Activated naive CD4-positive, alpha-beta T cell treated with anti-CD3 and anti-CD28 coated beads, Interleukin-2, amount 50 U/mL, for 72 hours (primary cell): ENCODE data around the gene BBS12. TPM values are rescaled to one million over a fixed set of nuclear protein-coding genes. Genes with fewer than 3 reads are reported as not detected.

Experiments used
- ATAC-seq, 2 donors: fragments of 150-1000 bp; cut with Tn5 transposase; 2 replicates each; pipeline ENCODE4 v1.10.0; 2021; ENCODE audit warnings: mild to moderate bottlenecking in 2 of 2, moderate library complexity in 2 of 2
- DNase-seq, 2 donors: peaks; one replicate each; pipeline ENCODE4 v3.0.0; 2021 to 2022; ENCODE audit warnings: low spot score in 2 of 2
- H3K27ac Mint-ChIP-seq, 2 donors: one replicate each; pipeline ENCODE4 v1.8.0; 2022; ENCODE audit warnings: mild to moderate bottlenecking in 2 of 2, mixed read lengths in 2 of 2
- H3K36me3 Mint-ChIP-seq, 2 donors: one replicate each; pipeline ENCODE4 v1.8.0; 2022; ENCODE audit warnings: mixed read lengths in 2 of 2
- H3K9me3 Mint-ChIP-seq, 2 donors: one replicate each; pipeline ENCODE4 v1.8.0; 2022; ENCODE audit warnings: mixed read lengths in 2 of 2
- total RNA-seq, 2 donors: library from RNA; stranded (reverse); gene quantifications; one replicate each; pipeline ENCODE4 v1.2.3, GENCODE V29; 2022

BBS12 gene
- total RNA-seq = 1 to 10 TPM in 1 of 2 donors, under 1 TPM in 1; 0.96 to 5.8 TPM

- ATAC-seq (peak; percentile 98 to 99), DNase-seq (peak; percentile 97 to 99)
- H3K9me3 Mint-ChIP-seq = no peaks in the 10 kb centered on the region
- H3K36me3 Mint-ChIP-seq = peaks cover 0 to 8% of the 10 kb centered on the region in 2 donors
- H3K27ac Mint-ChIP-seq = peak within 1 kb of the TSS; percentile 86 to 98
These were observed at the start of gene BBS12 for GRCh38 chr4:122732329-122733026. Gene BBS12 (plus strand): TSS chr4:122732704. CDS start chr4:122741893, 9,189 bp downstream.

- peak overlapping the region in 1 of 2 donors; percentile 96 for H3K27ac Mint-ChIP-seq
- H3K9me3 Mint-ChIP-seq = peaks cover 9 to 29% of the 10 kb centered on the region in 2 donors
- peaks cover 12 to 67% of the 10 kb centered on the region in 2 donors for H3K36me3 Mint-ChIP-seq
- ATAC-seq = peak in 1 of 2 donors; percentile 44
- DNase-seq = no peak
These were observed 45.8 kb upstream of the BBS12 start for GRCh38 chr4:122686691-122687090.

- ATAC-seq (peak; percentile 57 to 62), DNase-seq (no peak)
- H3K27ac Mint-ChIP-seq = peak overlapping the region; percentile 52 to 96
- peaks cover 7 to 58% of the 10 kb centered on the region in 2 donors for H3K36me3 Mint-ChIP-seq
- peaks cover 9 to 21% of the 10 kb centered on the region in 2 donors for H3K9me3 Mint-ChIP-seq
These were observed 44.9 kb upstream of the BBS12 start for GRCh38 chr4:122687531-122688061.

GRCh38 chr4:122688529-122689140 lies 43.9 kb upstream of the BBS12 start:
- no peak for ATAC-seq
- DNase-seq = no peak
- Mint-ChIP-seq H3K36me3 (peaks cover 4 to 48% of the 10 kb centered on the region in 2 donors), H3K27ac (peak overlapping the region; percentile 57 to 69), H3K9me3 (peaks cover 4 to 13% of the 10 kb centered on the region in 2 donors)

GRCh38 chr4:122689972-122690371 lies 42.5 kb upstream of the BBS12 start:
- ATAC-seq (peak; percentile 82 to 90), DNase-seq (no peak)
- Mint-ChIP-seq H3K27ac (peak overlapping the region in 1 of 2 donors; percentile 18), H3K36me3 (peaks cover 0 to 49% of the 10 kb centered on the region in 2 donors), H3K9me3 (peaks cover 0 to 12% of the 10 kb centered on the region in 2 donors)

- DNase-seq (no peak), ATAC-seq (no peak)
- H3K9me3 Mint-ChIP-seq = peaks cover 0 to 18% of the 10 kb centered on the region in 2 donors
- H3K36me3 Mint-ChIP-seq = peaks cover 0 to 59% of the 10 kb centered on the region in 2 donors
- no peak overlapping the region for H3K27ac Mint-ChIP-seq
These were observed 40.5 kb upstream of the BBS12 start for GRCh38 chr4:122691988-122692387.

- Mint-ChIP-seq H3K9me3 (peaks cover 0 to 18% of the 10 kb centered on the region in 2 donors), H3K27ac (no peak overlapping the region), H3K36me3 (peaks cover 0 to 56% of the 10 kb centered on the region in 2 donors)
- ATAC-seq = no peak
- DNase-seq = no peak
These were observed 39.6 kb upstream of the BBS12 start for GRCh38 chr4:122692641-122693520.

- ATAC-seq (no peak), DNase-seq (no peak)
- Mint-ChIP-seq H3K36me3 (peaks cover 0 to 59% of the 10 kb centered on the region in 2 donors), H3K27ac (no peak overlapping the region), H3K9me3 (peaks cover 0 to 18% of the 10 kb centered on the region in 2 donors)
These were observed 37.3 kb upstream of the BBS12 start for GRCh38 chr4:122695226-122695625.

- DNase-seq = no peak
- no peak for ATAC-seq
- peaks cover 10 to 29% of the 10 kb centered on the region in 2 donors for H3K9me3 Mint-ChIP-seq
- H3K27ac Mint-ChIP-seq = peak overlapping the region; percentile 28 to 98
- H3K36me3 Mint-ChIP-seq = peaks cover 10 to 81% of the 10 kb centered on the region in 2 donors
These were observed 32.3 kb upstream of the BBS12 start for GRCh38 chr4:122700178-122700725.

GRCh38 chr4:122701061-122701460 lies 31.4 kb upstream of the BBS12 start:
- peak; percentile 69 to 75 for ATAC-seq
- no peak for DNase-seq
- Mint-ChIP-seq H3K27ac (peak overlapping the region; percentile 79 to 98), H3K36me3 (peaks cover 10 to 81% of the 10 kb centered on the region in 2 donors), H3K9me3 (peaks cover 10 to 21% of the 10 kb centered on the region in 2 donors)

- peak overlapping the region; percentile 51 to 79 for H3K27ac Mint-ChIP-seq
- peaks cover 10 to 19% of the 10 kb centered on the region in 2 donors for H3K9me3 Mint-ChIP-seq
- ATAC-seq = no peak
These were observed 30.5 kb upstream of the BBS12 start for GRCh38 chr4:122701965-122702364.

GRCh38 chr4:122702939-122703338 lies 29.6 kb upstream of the BBS12 start:
- ATAC-seq = no peak
- DNase-seq = no peak
- Mint-ChIP-seq H3K27ac (peak overlapping the region in 1 of 2 donors; percentile 68), H3K9me3 (peaks cover 10 to 19% of the 10 kb centered on the region in 2 donors), H3K36me3 (peaks cover 10 to 85% of the 10 kb centered on the region in 2 donors)

More at GRCh38 chr4:122701965-122702364, 30.5 kb upstream of the BBS12 start:
- H3K36me3 Mint-ChIP-seq = peaks cover 10 to 81% of the 10 kb centered on the region in 2 donors
- no peak for DNase-seq

- DNase-seq = no peak
- ATAC-seq = no peak
- peaks cover 10 to 83% of the 10 kb centered on the region in 2 donors for H3K36me3 Mint-ChIP-seq
These were observed 28.6 kb upstream of the BBS12 start for GRCh38 chr4:122703868-122704267.

GRCh38 chr4:122705009-122705408 lies 27.5 kb upstream of the BBS12 start:
- Mint-ChIP-seq H3K9me3 (peaks cover 10 to 19% of the 10 kb centered on the region in 2 donors), H3K36me3 (peaks cover 10 to 79% of the 10 kb centered on the region in 2 donors), H3K27ac (peak overlapping the region; percentile 24 to 99)
- DNase-seq (no peak), ATAC-seq (peak; percentile 62 to 66)

More at GRCh38 chr4:122703868-122704267, 28.6 kb upstream of the BBS12 start:
- peaks cover 10 to 19% of the 10 kb centered on the region in 2 donors for H3K9me3 Mint-ChIP-seq
- H3K27ac Mint-ChIP-seq = peak overlapping the region in 1 of 2 donors; percentile 99

- H3K9me3 Mint-ChIP-seq = peaks cover 10 to 19% of the 10 kb centered on the region in 2 donors
- H3K27ac Mint-ChIP-seq = peak overlapping the region; percentile 24 to 99
- DNase-seq (no peak), ATAC-seq (peak; percentile 26 to 65)
- H3K36me3 Mint-ChIP-seq = peaks cover 10 to 73% of the 10 kb centered on the region in 2 donors
These were observed 26.9 kb upstream of the BBS12 start for GRCh38 chr4:122705547-122706117.
